ENCODE measurements around the gene INSYN2A.

DNA sequence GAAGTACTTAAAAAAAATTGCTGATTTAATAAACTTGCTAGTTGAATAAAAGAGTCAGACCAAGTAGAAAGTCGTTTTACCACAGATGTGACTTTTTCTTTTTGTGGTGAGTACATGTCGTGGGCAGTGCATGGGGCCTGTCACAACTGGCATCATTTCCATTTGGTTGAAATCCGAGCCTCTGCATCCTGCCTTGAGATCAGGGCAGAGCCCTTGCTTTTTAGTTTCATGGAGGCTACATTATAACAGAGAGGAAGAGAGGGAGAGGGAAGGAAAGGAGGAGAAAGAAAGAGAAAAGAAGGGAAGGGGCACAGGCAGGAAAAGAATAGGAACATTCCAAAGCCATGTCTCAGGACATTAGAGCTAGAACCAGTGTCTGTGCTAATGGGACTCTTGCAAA, 20.4 kb upstream of the INSYN2A start:
- TF ChIP-seq SPEN (CRISPR knock-in tag; IDR thresholded peaks at IDR 0.05; ENCODE audit: low read depth) = no peak
- TF ChIP-seq ZNF124 (CRISPR knock-in tag; IDR thresholded peaks at IDR 0.05) = no peak
- no peak for TF ChIP-seq PRPF4 (IDR thresholded peaks at IDR 0.05; ENCODE audit: low read depth, low read length, poor library complexity, severe bottlenecking)
- no peak for TF ChIP-seq EHMT2 (IDR thresholded peaks at IDR 0.05; ENCODE audit: borderline replicate concordance, low read depth, low read length)
- TF ChIP-seq ZBTB7A (CRISPR knock-in tag; IDR thresholded peaks at IDR 0.05) = no peak
- TF ChIP-seq, protein P1, sequence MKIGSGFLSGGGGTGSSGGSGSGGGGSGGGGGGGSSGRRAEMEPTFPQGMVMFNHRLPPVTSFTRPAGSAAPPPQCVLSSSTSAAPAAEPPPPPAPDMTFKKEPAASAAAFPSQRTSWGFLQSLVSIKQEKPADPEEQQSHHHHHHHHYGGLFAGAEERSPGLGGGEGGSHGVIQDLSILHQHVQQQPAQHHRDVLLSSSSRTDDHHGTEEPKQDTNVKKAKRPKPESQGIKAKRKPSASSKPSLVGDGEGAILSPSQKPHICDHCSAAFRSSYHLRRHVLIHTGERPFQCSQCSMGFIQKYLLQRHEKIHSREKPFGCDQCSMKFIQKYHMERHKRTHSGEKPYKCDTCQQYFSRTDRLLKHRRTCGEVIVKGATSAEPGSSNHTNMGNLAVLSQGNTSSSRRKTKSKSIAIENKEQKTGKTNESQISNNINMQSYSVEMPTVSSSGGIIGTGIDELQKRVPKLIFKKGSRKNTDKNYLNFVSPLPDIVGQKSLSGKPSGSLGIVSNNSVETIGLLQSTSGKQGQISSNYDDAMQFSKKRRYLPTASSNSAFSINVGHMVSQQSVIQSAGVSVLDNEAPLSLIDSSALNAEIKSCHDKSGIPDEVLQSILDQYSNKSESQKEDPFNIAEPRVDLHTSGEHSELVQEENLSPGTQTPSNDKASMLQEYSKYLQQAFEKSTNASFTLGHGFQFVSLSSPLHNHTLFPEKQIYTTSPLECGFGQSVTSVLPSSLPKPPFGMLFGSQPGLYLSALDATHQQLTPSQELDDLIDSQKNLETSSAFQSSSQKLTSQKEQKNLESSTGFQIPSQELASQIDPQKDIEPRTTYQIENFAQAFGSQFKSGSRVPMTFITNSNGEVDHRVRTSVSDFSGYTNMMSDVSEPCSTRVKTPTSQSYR (CRISPR knock-in tag; IDR thresholded peaks at IDR 0.05; ENCODE audit: borderline replicate concordance) = no peak
- no peak for TF ChIP-seq ATAD3A (CRISPR knock-in tag; IDR thresholded peaks at IDR 0.05)
- no peak for TF ChIP-seq REST (IDR thresholded peaks at IDR 0.05; ENCODE audit: borderline replicate concordance in 1 of 2, low read depth in 1 of 2, low read length in 2 of 2)
- TF ChIP-seq PHF8 (CRISPR knock-in tag; IDR thresholded peaks at IDR 0.05) = no peak

Data from HepG2 (cell line).